Measurements from ENCODE around the gene ACTN2. TPM values are rescaled to one million over a fixed set of nuclear protein-coding genes. Genes with fewer than 3 reads are reported as not detected.

Gene ACTN2
- total RNA-seq, 2 experiments from 2014 or later, result 0.36 TPM; not detected in 1

GRCh38 chr1:236700903-236701302, 14.6 kb downstream of the ACTN2 start:
- peaks cover 28% of the 10 kb centered on the region for H3K27me3 Mint-ChIP-seq (ENCODE audit: low read depth)
- intact Hi-C loops (cut with micrococcal nuclease), result no loop called here
- CTCF ChIA-PET, result no interaction called here
- H3K36me3 Mint-ChIP-seq (ENCODE audit: low read depth), result no peaks in the 10 kb centered on the region
- no peak for DNase-seq
- no peak overlapping the region for H3K4me3 Mint-ChIP-seq
- H3K27ac Mint-ChIP-seq, result no peak overlapping the region
- no peaks in the 10 kb centered on the region for H3K9me3 Mint-ChIP-seq
- H3K4me1 Mint-ChIP-seq (ENCODE audit: low read depth), result no peaks in the 10 kb centered on the region

- H3K4me1 Mint-ChIP-seq (ENCODE audit: low read depth), result no peaks in the 10 kb centered on the region
- intact Hi-C loops (cut with micrococcal nuclease), result no loop called here
- H3K27me3 Mint-ChIP-seq (ENCODE audit: low read depth), result peaks cover 28% of the 10 kb centered on the region
- H3K36me3 Mint-ChIP-seq (ENCODE audit: low read depth), result no peaks in the 10 kb centered on the region
- no peak for DNase-seq
- H3K9me3 Mint-ChIP-seq, result no peaks in the 10 kb centered on the region
- H3K4me3 Mint-ChIP-seq, result no peak overlapping the region
- H3K27ac Mint-ChIP-seq, result no peak overlapping the region
- CTCF ChIA-PET, result no interaction called here
These were observed 15.5 kb downstream of the ACTN2 start for GRCh38 chr1:236701782-236702181.

DNA sequence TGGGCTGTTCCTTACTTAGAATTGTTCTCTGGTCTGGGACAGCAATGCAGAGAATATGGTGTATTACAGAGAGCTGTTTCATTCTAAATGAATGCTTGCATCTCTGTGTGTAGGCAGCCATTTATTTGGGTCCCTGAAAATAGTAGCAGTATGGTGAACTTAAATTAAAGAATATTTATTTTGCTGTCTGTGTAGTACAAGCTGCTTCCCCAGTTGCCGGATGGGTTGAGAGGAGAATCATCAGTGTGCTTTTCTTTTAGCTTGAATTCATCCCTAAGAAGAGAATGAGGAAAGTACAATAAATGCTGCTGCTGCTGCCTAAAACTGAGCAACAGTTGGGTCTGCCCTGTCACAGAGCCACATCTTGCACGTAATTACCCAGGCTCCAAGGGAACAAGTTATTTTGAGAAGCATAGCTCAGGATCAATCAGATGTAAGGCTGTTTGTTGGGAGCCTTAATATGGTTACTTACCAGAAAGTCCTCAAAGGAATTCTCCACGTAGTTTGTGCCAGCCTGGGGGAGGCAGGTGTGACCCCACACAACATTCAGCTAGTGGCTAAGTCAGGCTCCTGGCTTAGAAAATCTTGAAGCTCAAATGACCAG, 16.6 kb downstream of the ACTN2 start:
- no peaks in the 10 kb centered on the region for H3K9me3 Mint-ChIP-seq
- H3K27me3 Mint-ChIP-seq (ENCODE audit: low read depth), result peaks cover 25% of the 10 kb centered on the region
- DNase-seq, result no peak
- H3K4me1 Mint-ChIP-seq (ENCODE audit: low read depth), result no peaks in the 10 kb centered on the region
- intact Hi-C loops (cut with micrococcal nuclease), result no loop called here
- H3K4me3 Mint-ChIP-seq, result no peak overlapping the region
- H3K36me3 Mint-ChIP-seq (ENCODE audit: low read depth), result no peaks in the 10 kb centered on the region
- CTCF ChIA-PET, result no interaction called here
- no peak overlapping the region for H3K27ac Mint-ChIP-seq

GRCh38 chr1:236705771-236706170, 19.5 kb downstream of the ACTN2 start:
- peaks cover 20% of the 10 kb centered on the region for H3K27me3 Mint-ChIP-seq (ENCODE audit: low read depth)
- H3K27ac Mint-ChIP-seq, result no peak overlapping the region
- H3K4me3 Mint-ChIP-seq, result no peak overlapping the region
- CTCF ChIA-PET, result interaction anchor here (1.0 kb wide), 1 partner anchor 44 kb away, joined by 3 read pairs; no protein-coding TSS in a partner anchor
- intact Hi-C loops (cut with micrococcal nuclease), result no loop called here
- H3K9me3 Mint-ChIP-seq, result no peaks in the 10 kb centered on the region
- no peaks in the 10 kb centered on the region for H3K36me3 Mint-ChIP-seq (ENCODE audit: low read depth)
- no peak for DNase-seq
- no peaks in the 10 kb centered on the region for H3K4me1 Mint-ChIP-seq (ENCODE audit: low read depth)

DNA sequence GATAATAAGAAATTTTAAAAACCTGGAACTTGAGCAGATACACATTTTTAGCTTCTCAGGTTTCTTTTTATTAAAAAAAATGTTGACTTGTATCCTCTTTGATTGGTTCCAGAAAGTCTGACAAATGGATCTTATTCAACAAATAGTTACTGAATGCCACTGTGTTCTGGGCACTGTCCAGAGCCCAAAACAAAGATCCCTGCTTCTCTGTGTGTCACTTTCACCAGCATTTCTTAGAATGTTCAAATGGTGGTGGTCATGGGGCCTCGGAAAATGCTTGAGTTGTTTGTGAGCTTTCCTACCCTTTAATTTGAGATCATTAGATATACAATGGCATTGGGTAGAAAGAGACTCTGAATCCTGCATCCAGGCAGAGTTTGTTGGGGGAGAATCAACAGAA, 19.9 kb downstream of the ACTN2 start:
- Mint-ChIP-seq H3K9me3 (no peaks in the 10 kb centered on the region), H3K27me3 (ENCODE audit: low read depth) (peaks cover 20% of the 10 kb centered on the region)

GRCh38 chr1:236710328-236710892, 24.1 kb downstream of the ACTN2 start:
- H3K4me3 Mint-ChIP-seq, result no peak overlapping the region
- CTCF ChIA-PET, result interaction anchor here (0.8 kb wide), 1 partner anchor 617 kb away, joined by 3 read pairs; no protein-coding TSS in a partner anchor
- no peaks in the 10 kb centered on the region for H3K36me3 Mint-ChIP-seq (ENCODE audit: low read depth)
- no peaks in the 10 kb centered on the region for H3K4me1 Mint-ChIP-seq (ENCODE audit: low read depth)
- H3K27ac Mint-ChIP-seq, result no peak overlapping the region
- no peak for DNase-seq
- no peaks in the 10 kb centered on the region for H3K9me3 Mint-ChIP-seq
- H3K27me3 Mint-ChIP-seq (ENCODE audit: low read depth), result peaks cover 15% of the 10 kb centered on the region
- intact Hi-C loops (cut with micrococcal nuclease), result no loop called here

More for the DNA sequence above, 19.9 kb downstream of the ACTN2 start:
- Mint-ChIP-seq H3K27ac (no peak overlapping the region), H3K36me3 (ENCODE audit: low read depth) (no peaks in the 10 kb centered on the region), H3K4me3 (no peak overlapping the region), H3K4me1 (ENCODE audit: low read depth) (no peaks in the 10 kb centered on the region)
- no peak for DNase-seq
- CTCF ChIA-PET, result no interaction called here
- intact Hi-C loops (cut with micrococcal nuclease), result no loop called here

GRCh38 chr1:236716160-236716559, 29.9 kb downstream of the ACTN2 start:
- Mint-ChIP-seq H3K9me3 (no peaks in the 10 kb centered on the region), H3K27me3 (ENCODE audit: low read depth) (peaks cover 29% of the 10 kb centered on the region)

GRCh38 chr1:236717811-236718210, 31.5 kb downstream of the ACTN2 start:
- no peaks in the 10 kb centered on the region for H3K9me3 Mint-ChIP-seq
- no peak overlapping the region for H3K27ac Mint-ChIP-seq
- intact Hi-C loops (cut with micrococcal nuclease), result no loop called here
- CTCF ChIA-PET, result no interaction called here
- DNase-seq, result no peak
- H3K4me1 Mint-ChIP-seq (ENCODE audit: low read depth), result no peaks in the 10 kb centered on the region
- peaks cover 20% of the 10 kb centered on the region for H3K27me3 Mint-ChIP-seq (ENCODE audit: low read depth)
- no peak overlapping the region for H3K4me3 Mint-ChIP-seq
- no peaks in the 10 kb centered on the region for H3K36me3 Mint-ChIP-seq (ENCODE audit: low read depth)

More at GRCh38 chr1:236716160-236716559, 29.9 kb downstream of the ACTN2 start:
- no peak overlapping the region for H3K27ac Mint-ChIP-seq
- CTCF ChIA-PET, result interaction anchor here (0.6 kb wide), 2 partner anchors 118 to 244 kb away, joined by 3 to 4 read pairs; no protein-coding TSS in a partner anchor
- intact Hi-C loops (cut with micrococcal nuclease), result no loop called here
- no peak overlapping the region for H3K4me3 Mint-ChIP-seq
- H3K36me3 Mint-ChIP-seq (ENCODE audit: low read depth), result no peaks in the 10 kb centered on the region
- no peaks in the 10 kb centered on the region for H3K4me1 Mint-ChIP-seq (ENCODE audit: low read depth)
- no peak for DNase-seq

DNA sequence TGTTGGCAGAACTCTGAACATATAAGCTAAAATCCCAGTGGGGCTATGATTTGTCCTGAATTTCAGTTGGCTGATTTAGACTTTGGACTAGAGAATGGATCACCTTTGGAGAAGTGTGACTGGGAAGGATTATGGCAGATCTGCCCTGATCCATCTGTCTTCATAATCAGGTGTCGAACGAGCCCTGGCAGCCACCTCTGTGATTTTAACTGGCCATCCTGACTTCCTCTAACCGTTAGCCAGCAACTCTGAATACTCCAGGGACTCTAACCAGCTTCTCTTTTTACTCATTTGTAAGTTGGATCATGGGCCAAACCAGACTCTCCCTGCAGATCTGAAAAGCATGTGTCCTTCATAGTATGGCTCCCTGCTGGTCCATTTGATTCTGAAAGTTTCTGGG, 32.0 kb downstream of the ACTN2 start:
- H3K27ac Mint-ChIP-seq, result no peak overlapping the region
- H3K9me3 Mint-ChIP-seq, result no peaks in the 10 kb centered on the region
- no peak for DNase-seq
- H3K27me3 Mint-ChIP-seq (ENCODE audit: low read depth), result peaks cover 17% of the 10 kb centered on the region
- H3K4me1 Mint-ChIP-seq (ENCODE audit: low read depth), result no peaks in the 10 kb centered on the region
- intact Hi-C loops (cut with micrococcal nuclease), result no loop called here
- CTCF ChIA-PET, result no interaction called here
- no peaks in the 10 kb centered on the region for H3K36me3 Mint-ChIP-seq (ENCODE audit: low read depth)
- H3K4me3 Mint-ChIP-seq, result no peak overlapping the region

- intact Hi-C loops (cut with micrococcal nuclease), result no loop called here
- Mint-ChIP-seq H3K4me3 (no peak overlapping the region), H3K36me3 (ENCODE audit: low read depth) (no peaks in the 10 kb centered on the region), H3K27me3 (ENCODE audit: low read depth) (peaks cover 17% of the 10 kb centered on the region), H3K27ac (peak overlapping the region; percentile 25), H3K9me3 (no peaks in the 10 kb centered on the region), H3K4me1 (ENCODE audit: low read depth) (no peaks in the 10 kb centered on the region)
- CTCF ChIA-PET, result interaction anchor here (0.6 kb wide), 1 partner anchor 42 kb away, joined by 4 read pairs; no protein-coding TSS in a partner anchor
- DNase-seq, result no peak
These were observed 33.9 kb downstream of the ACTN2 start for GRCh38 chr1:236720206-236720605.

GRCh38 chr1:236720611-236721010, 34.3 kb downstream of the ACTN2 start:
- CTCF ChIA-PET, result no interaction called here
- intact Hi-C loops (cut with micrococcal nuclease), result no loop called here
- peaks cover 17% of the 10 kb centered on the region for H3K27me3 Mint-ChIP-seq (ENCODE audit: low read depth)
- no peak for DNase-seq
- no peaks in the 10 kb centered on the region for H3K36me3 Mint-ChIP-seq (ENCODE audit: low read depth)
- H3K9me3 Mint-ChIP-seq, result no peaks in the 10 kb centered on the region
- H3K4me3 Mint-ChIP-seq, result no peak overlapping the region
- peak overlapping the region; percentile 25 for H3K27ac Mint-ChIP-seq
- no peaks in the 10 kb centered on the region for H3K4me1 Mint-ChIP-seq (ENCODE audit: low read depth)

DNA sequence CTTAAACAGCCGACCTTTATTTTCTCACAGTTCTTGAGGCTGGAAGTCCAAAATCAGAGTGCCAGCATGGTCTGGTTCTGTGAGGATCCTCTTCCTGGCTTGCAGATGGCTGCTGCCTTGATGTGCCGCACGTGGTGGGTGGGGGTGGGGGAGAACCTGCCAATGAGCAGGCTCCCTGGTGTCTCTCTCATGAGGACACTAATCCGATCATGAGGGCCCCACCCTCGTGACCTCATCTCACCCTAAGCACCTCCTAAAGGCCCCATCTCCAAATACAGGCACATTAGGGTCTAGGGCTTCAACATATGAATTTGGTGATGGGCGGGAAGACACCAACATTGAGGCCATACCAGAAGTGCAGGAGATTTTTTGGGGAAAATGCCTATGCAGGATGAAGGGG, 37.8 kb downstream of the ACTN2 start:
- DNase-seq, result no peak
- Mint-ChIP-seq H3K27me3 (ENCODE audit: low read depth) (peaks cover 2% of the 10 kb centered on the region), H3K27ac (no peak overlapping the region), H3K36me3 (ENCODE audit: low read depth) (no peaks in the 10 kb centered on the region), H3K9me3 (no peaks in the 10 kb centered on the region), H3K4me1 (ENCODE audit: low read depth) (no peaks in the 10 kb centered on the region), H3K4me3 (no peak overlapping the region)
- intact Hi-C loops (cut with micrococcal nuclease), result no loop called here
- CTCF ChIA-PET, result interaction anchor here (0.6 kb wide), 1 partner anchor 677 kb away, joined by 6 read pairs; no protein-coding TSS in a partner anchor

DNA sequence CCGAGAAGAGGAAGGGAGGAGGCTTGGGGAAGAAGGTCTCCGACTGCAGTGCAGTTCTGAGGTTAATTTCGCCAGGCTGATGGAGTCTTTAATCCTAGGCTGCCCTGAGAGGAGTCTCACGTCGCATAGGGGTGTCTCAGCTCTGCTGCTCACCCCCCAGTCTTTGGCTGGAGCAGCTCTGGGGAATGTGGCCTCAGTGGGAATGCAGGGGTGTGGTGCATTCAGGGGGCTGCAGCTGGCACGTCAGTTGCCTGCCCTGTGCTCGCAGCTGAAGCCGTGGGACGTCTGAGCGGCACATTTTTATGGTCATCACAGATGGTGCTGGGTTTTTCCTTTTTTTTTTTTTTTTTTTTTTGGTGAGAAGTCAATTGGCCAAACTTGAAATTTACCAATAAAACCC, 38.2 kb downstream of the ACTN2 start:
- Mint-ChIP-seq H3K4me3 (no peak overlapping the region), H3K27ac (no peak overlapping the region), H3K36me3 (ENCODE audit: low read depth) (no peaks in the 10 kb centered on the region), H3K4me1 (ENCODE audit: low read depth) (no peaks in the 10 kb centered on the region), H3K9me3 (no peaks in the 10 kb centered on the region), H3K27me3 (ENCODE audit: low read depth) (peaks cover 2% of the 10 kb centered on the region)
- CTCF ChIA-PET, result interaction anchor here (0.6 kb wide), 1 partner anchor 678 kb away, joined by 6 read pairs; no protein-coding TSS in a partner anchor
- DNase-seq, result no peak
- intact Hi-C loops (cut with micrococcal nuclease), result no loop called here

All from activated naive CD4-positive, alpha-beta T cell treated with anti-CD3 and anti-CD28 coated beads for 36 hours (primary cell).